K562 (cell line): ENCODE data around the gene ASCC1. TPM values are rescaled to one million over a fixed set of nuclear protein-coding genes. Genes with fewer than 3 reads are reported as not detected.

ENCODE experiments used
- ATAC-seq: fragments of 200-7000 bp; cut with Tn5 transposase; 3 replicates; pipeline ENCODE4 v1.9.1; 2020; ENCODE audit warnings: moderate library complexity
- BruUV-seq: library from RNA; stranded (reverse); fragments of 400-500 nt; replicated peaks from 2 replicates; lab custom pipeline; 2021; lab: Mats Ljungman, UMichigan
- CTCF ChIA-PET: fragments of 300-600 bp; formaldehyde crosslinking; extraction: SDS; loops from one replicate; lab custom pipeline; 2021; ENCODE audit warnings: low intra/inter-chr PET ratio; lab: Yijun Ruan, JAX
- POLR2A ChIA-PET: fragments of 300-600, 350-650 bp; sonication (Branson Sonifier 250); formaldehyde crosslinking; extraction: SDS; loops from one replicate; lab custom pipeline; 2021; ENCODE audit warnings: antibody characterized with exemption, inconsistent platforms; lab: Yijun Ruan, JAX
- DNase-seq, 4 experiments: peaks; one replicate each; pipeline versions ENCODE4 v3.0.0 to v3.0.0-alpha.2; 2011 to 2018; ENCODE audit warnings: low spot score in 3 of 4, mixed read lengths in 3 of 4; ENCODE audit errors: extremely low read depth in 1 of 4
- FAIRE-seq: peaks from 2 replicates; lab custom pipeline; 2011; peaks lifted over from hg19 to GRCh38; lab: Jason Lieb, UNC
- H2AFZ ChIP-seq: 2 replicates; pipeline ENCODE4 v1.6.0; 2011; ENCODE audit warnings: low read depth, low read length, control low read depth, inconsistent platforms
- H3K27ac ChIP-seq: fragments of 200-600 bp; 3 replicates; pipeline ENCODE4 v1.8.0; 2011; ENCODE audit warnings: low read depth, mild to moderate bottlenecking, control low read depth, inconsistent platforms, low read length, moderate library complexity, mixed read lengths; ENCODE audit errors: extremely low read depth
- H3K27me3 ChIP-seq, 2 experiments: fragments of 300-600 bp in 1 of 2; 2 replicates in 1 of 2; 3 replicates in 1 of 2; pipeline versions ENCODE4 v1.6.0 to v1.8.0; 2011; ENCODE audit warnings: inconsistent platforms in 2 of 2, low read length in 2 of 2, mild to moderate bottlenecking in 1 of 2, mixed read lengths in 1 of 2, moderate library complexity in 1 of 2; ENCODE audit not compliant: control insufficient read depth in 2 of 2, insufficient read depth in 2 of 2
- H3K36me3 ChIP-seq: fragments of 300-600 bp; 3 replicates; pipeline ENCODE4 v1.8.0; 2011; ENCODE audit warnings: mild to moderate bottlenecking, low read length, inconsistent platforms; ENCODE audit not compliant: control insufficient read depth, insufficient read depth
- H3K4me1 ChIP-seq, 2 experiments: fragments of 200-600 bp in 1 of 2; replicated peaks in 1 of 2; 2 replicates in 1 of 2; 3 replicates in 1 of 2; pipeline versions ENCODE4 v1.5.1 to v1.8.0; 2011; ENCODE audit warnings: inconsistent platforms in 2 of 2, low read length in 2 of 2, mild to moderate bottlenecking in 1 of 2, mixed read lengths in 1 of 2, moderate library complexity in 1 of 2; ENCODE audit not compliant: control insufficient read depth in 2 of 2, insufficient read depth in 2 of 2
- H3K4me2 ChIP-seq: 2 replicates; pipeline ENCODE4 v1.6.1; 2011; ENCODE audit warnings: low read length, control low read depth, inconsistent platforms, mixed read lengths; ENCODE audit not compliant: insufficient read depth
- H3K4me3 ChIP-seq: fragments of 200-600 bp; sonication (generic), shearing (Covaris generic); 2 replicates; pipeline ENCODE4 v1.5.1; 2016; ENCODE audit warnings: control low read depth, inconsistent platforms
- H3K79me2 ChIP-seq: fragments of 200-600 bp; 3 replicates; pipeline ENCODE4 v1.8.0; 2011; ENCODE audit warnings: low read length, inconsistent platforms; ENCODE audit not compliant: control insufficient read depth, insufficient read depth
- H3K9ac ChIP-seq, 2 experiments: 2 replicates each; pipeline versions ENCODE4 v1.6.0 to v1.6.1; 2011; ENCODE audit warnings: low read depth in 2 of 2, low read length in 2 of 2, control low read depth in 1 of 2, inconsistent platforms in 1 of 2, mild to moderate bottlenecking in 1 of 2, mixed read lengths in 1 of 2; ENCODE audit not compliant: insufficient read depth in 1 of 2
- H3K9me1 ChIP-seq: one replicate; pipeline ENCODE4 v1.6.0; 2011; ENCODE audit warnings: inconsistent platforms, mild to moderate bottlenecking, low read length, moderate library complexity; ENCODE audit not compliant: control insufficient read depth, insufficient read depth
- H3K9me3 ChIP-seq: replicated peaks from 2 replicates; pipeline ENCODE4 v1.5.1; 2011; ENCODE audit warnings: low read depth, low read length, inconsistent platforms; ENCODE audit not compliant: control insufficient read depth, insufficient read depth
- H4K20me1 ChIP-seq: replicated peaks from 2 replicates; pipeline ENCODE4 v1.6.1; 2011; ENCODE audit warnings: low read length, inconsistent platforms, mixed read lengths; ENCODE audit not compliant: control insufficient read depth, insufficient read depth
- BCL6 ChIP-seq: fragments of 250-450 bp; sonication (Bioruptor Pico); IDR thresholded peaks from 2 replicates; pipeline ENCODE4 v1.4.0; 2020
- CREB1 ChIP-seq, 2 experiments: sonication (generic) in 1 of 2; formaldehyde crosslinking in 1 of 2; IDR thresholded peaks; 2 replicates each; pipeline versions ENCODE4 v1.6.1 to v1.8.0; 2012 to 2022; ENCODE audit warnings: inconsistent platforms in 1 of 2, mild to moderate bottlenecking in 1 of 2, missing genetic modification reagents in 1 of 2, moderate library complexity in 1 of 2
- ILF3 ChIP-seq: fragments of 450-650 bp; IDR thresholded peaks from 2 replicates; pipeline ENCODE4 v1.6.1; 2018; ENCODE audit warnings: antibody characterized with exemption, mild to moderate bottlenecking, moderate library complexity, borderline replicate concordance
- IRF2 ChIP-seq: sonication (generic); formaldehyde crosslinking; IDR thresholded peaks from 2 replicates; pipeline ENCODE4 v1.8.1; 2022; ENCODE audit warnings: mild to moderate bottlenecking, missing genetic modification reagents
- KLF6 ChIP-seq: fragments of 250-450 bp; sonication (Bioruptor Pico); IDR thresholded peaks from 2 replicates; pipeline ENCODE4 v1.4.0; 2020; ENCODE audit warnings: mild to moderate bottlenecking, moderate library complexity, borderline replicate concordance
- MIER1 ChIP-seq: fragments of 450-650 bp; IDR thresholded peaks from 2 replicates; pipeline ENCODE4 v1.6.1; 2016; ENCODE audit warnings: antibody characterized with exemption, mild to moderate bottlenecking, low read depth
- NCOA4 ChIP-seq: fragments of 450-650 bp; IDR thresholded peaks from 2 replicates; pipeline ENCODE4 v1.6.1; 2018; ENCODE audit warnings: mild to moderate bottlenecking; ENCODE audit not compliant: partially characterized antibody
- NR1H2 ChIP-seq: sonication (generic); formaldehyde crosslinking; IDR thresholded peaks from 2 replicates; pipeline ENCODE4 v1.4.0; 2020; ENCODE audit warnings: mild to moderate bottlenecking, missing genetic modification reagents
- TARDBP ChIP-seq: fragments of 450-650 bp; IDR thresholded peaks from 2 replicates; pipeline ENCODE4 v1.6.1; 2016
- WGBS: fragments of 100-300 bp; shearing (Covaris generic); methylation state at CpG from one replicate; pipeline ENCODE4 v1.1.6; 2016; ENCODE audit warnings: low coverage, mixed read lengths; ENCODE audit not compliant: insufficient coverage; ENCODE audit errors: missing lambda C conversion rate; 5-methylcytosine and 5-hydroxymethylcytosine counted together
- in situ Hi-C: fragments of 300-500 bp; cut with MboI; formaldehyde crosslinking; loops from 4 replicates; pipeline ENCODE4 v1.15.0; 2018; ENCODE audit warnings: inconsistent platforms, mixed read lengths
- intact Hi-C: fragments of 100-400 bp; cut with micrococcal nuclease; formaldehyde crosslinking; loops from 2 replicates; pipeline ENCODE4 v1.14.2; 2022
- polyA plus RNA-seq, 8 experiments: library from polyadenylated mRNA; depleted of rRNA in 4 of 8; stranded (reverse) in 5 of 8; unstranded in 3 of 8; fragments of >200 nt; fragmentation: Nextera tagmentation in 2 of 8; fragmentation: Illumina TruSeq in 1 of 8; extraction: Ambion mirVana in 2 of 8; extraction: Trizol in 1 of 8; gene quantifications; 2 replicates each; pipeline versions ENCODE4 v1.2.1 to v1.2.3, GENCODE V29; 2011 to 2014; ENCODE audit warnings: inconsistent platforms in 1 of 8, missing spikeins in 1 of 8
- total RNA-seq, 7 experiments: library from RNA; depleted of rRNA in 6 of 7; stranded (reverse); fragments of >200 nt in 6 of 7; fragmentation: Illumina TruSeq in 2 of 7; extraction: Trizol in 2 of 7; gene quantifications; 2 replicates each; pipeline versions ENCODE4 v1.2.1 to v1.2.3, GENCODE V29; 2011 to 2021; ENCODE audit warnings: low replicate concordance in 1 of 7
- TF ChIP-seq, protein P1 (sequence below): sonication (generic); formaldehyde crosslinking; IDR thresholded peaks from 2 replicates; pipeline ENCODE4 v1.8.1; 2023; ENCODE audit warnings: mild to moderate bottlenecking, missing genetic modification reagents
- TF ChIP-seq, protein P2 (sequence below): sonication (generic); formaldehyde crosslinking; IDR thresholded peaks from 2 replicates; pipeline ENCODE4 v1.8.0; 2022; ENCODE audit warnings: missing genetic modification reagents, mild to moderate bottlenecking, borderline replicate concordance
- TF ChIP-seq, protein P3 (sequence below): fragments of 450-650 bp; IDR thresholded peaks from one replicate; pipeline ENCODE4 v1.6.1; 2018; ENCODE audit warnings: mild to moderate bottlenecking, moderate library complexity; ENCODE audit not compliant: partially characterized antibody
- TF ChIP-seq, protein P4 (sequence below): fragments of 250-450 bp; sonication (Bioruptor Pico); IDR thresholded peaks from 2 replicates; pipeline ENCODE4 v1.4.0; 2020; ENCODE audit warnings: borderline replicate concordance

ASCC1 gene
- total and polyA plus RNA-seq, 9 of the 15 experiments (the other 6 are each of a cell fraction or from before 2014, with no cell fraction given): 31.7 to 73.3 (median 52.8) TPM

DNA sequence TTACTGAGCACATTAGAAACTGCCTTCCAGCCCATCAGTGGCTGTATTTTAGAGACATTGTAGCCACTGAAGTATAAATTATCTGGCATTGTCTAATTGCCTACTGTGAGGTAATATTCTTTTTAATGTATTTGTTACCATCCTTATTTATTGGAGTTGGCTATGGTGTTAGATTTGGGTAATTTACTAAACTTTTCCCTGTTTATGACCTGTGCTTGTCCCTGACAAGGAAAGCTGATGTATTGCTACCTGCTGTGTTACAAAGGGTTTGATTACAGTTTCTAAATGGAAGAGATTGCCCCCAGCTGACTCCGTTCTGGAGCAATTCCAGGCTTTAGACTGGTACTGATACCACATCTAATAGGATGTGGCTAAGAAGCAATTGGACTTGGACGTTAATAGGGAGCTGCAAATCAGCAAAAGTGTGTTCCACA, 12.3 kb upstream of the ASCC1 start:
- peaks cover 0 to 4% of the 10 kb centered on the region in 2 experiments; a peak in 2 of 5 replicates for H3K4me1 ChIP-seq
- no peak overlapping the region for H3K4me2 ChIP-seq
- no peak for ATAC-seq
- H3K79me2 ChIP-seq: peaks cover 35% of the 10 kb centered on the region
- no peak overlapping the region for H2AFZ ChIP-seq
- 74% methylated on average over 2 of the region's 2 CpGs for WGBS
- no peak for DNase-seq
- H3K9ac ChIP-seq: no peak overlapping the region
- no peaks in the 10 kb centered on the region for H3K9me1 ChIP-seq
- POLR2A ChIA-PET: interaction anchor here (0.6 to 3.0 kb wide), 10 partner anchors 10 to 1338 kb away, joined by 3 to 18 read pairs (median 4); partner anchors contain the start of genes ANAPC16, ASCC1 and DDIT4
- H3K27me3 ChIP-seq: no peaks in the 10 kb centered on the region
- no peak overlapping the region for H3K4me3 ChIP-seq
- H4K20me1 ChIP-seq: no peaks in the 10 kb centered on the region
- CTCF ChIA-PET: interaction anchor here (0.7 kb wide), 1 partner anchor 93 kb away, joined by 5 read pairs; no protein-coding TSS in a partner anchor
- BruUV-seq: no TSS peak
- no peak for FAIRE-seq
- H3K27ac ChIP-seq: no peak overlapping the region
- no peaks in the 10 kb centered on the region for H3K9me3 ChIP-seq
- H3K36me3 ChIP-seq: peaks cover 49% of the 10 kb centered on the region
- intact Hi-C loops (no loop called here), in situ Hi-C loops (loop anchor here (10.0 kb wide), 1 partner anchor 324 kb away; no protein-coding TSS in a partner anchor)
- TF ChIP-seq ILF3 (no peak), MIER1 (no peak), BCL6 (CRISPR knock-in tag) (no peak), NCOA4 (no peak), TARDBP (no peak), IRF2 (CRISPR knock-in tag) (no peak), CREB1 (IDR thresholded peaks at IDR 0.05) (no peak), CREB1 (CRISPR knock-in tag; IDR thresholded peaks at IDR 0.05) (no peak), NR1H2 (no peak), KLF6 (CRISPR knock-in tag) (no peak)
- TF ChIP-seq, protein P1, sequence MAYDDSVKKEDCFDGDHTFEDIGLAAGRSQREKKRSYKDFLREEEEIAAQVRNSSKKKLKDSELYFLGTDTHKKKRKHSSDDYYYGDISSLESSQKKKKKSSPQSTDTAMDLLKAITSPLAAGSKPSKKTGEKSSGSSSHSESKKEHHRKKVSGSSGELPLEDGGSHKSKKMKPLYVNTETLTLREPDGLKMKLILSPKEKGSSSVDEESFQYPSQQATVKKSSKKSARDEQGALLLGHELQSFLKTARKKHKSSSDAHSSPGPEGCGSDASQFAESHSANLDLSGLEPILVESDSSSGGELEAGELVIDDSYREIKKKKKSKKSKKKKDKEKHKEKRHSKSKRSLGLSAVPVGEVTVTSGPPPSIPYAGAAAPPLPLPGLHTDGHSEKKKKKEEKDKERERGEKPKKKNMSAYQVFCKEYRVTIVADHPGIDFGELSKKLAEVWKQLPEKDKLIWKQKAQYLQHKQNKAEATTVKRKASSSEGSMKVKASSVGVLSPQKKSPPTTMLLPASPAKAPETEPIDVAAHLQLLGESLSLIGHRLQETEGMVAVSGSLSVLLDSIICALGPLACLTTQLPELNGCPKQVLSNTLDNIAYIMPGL: no peak
- TF ChIP-seq, protein P2, sequence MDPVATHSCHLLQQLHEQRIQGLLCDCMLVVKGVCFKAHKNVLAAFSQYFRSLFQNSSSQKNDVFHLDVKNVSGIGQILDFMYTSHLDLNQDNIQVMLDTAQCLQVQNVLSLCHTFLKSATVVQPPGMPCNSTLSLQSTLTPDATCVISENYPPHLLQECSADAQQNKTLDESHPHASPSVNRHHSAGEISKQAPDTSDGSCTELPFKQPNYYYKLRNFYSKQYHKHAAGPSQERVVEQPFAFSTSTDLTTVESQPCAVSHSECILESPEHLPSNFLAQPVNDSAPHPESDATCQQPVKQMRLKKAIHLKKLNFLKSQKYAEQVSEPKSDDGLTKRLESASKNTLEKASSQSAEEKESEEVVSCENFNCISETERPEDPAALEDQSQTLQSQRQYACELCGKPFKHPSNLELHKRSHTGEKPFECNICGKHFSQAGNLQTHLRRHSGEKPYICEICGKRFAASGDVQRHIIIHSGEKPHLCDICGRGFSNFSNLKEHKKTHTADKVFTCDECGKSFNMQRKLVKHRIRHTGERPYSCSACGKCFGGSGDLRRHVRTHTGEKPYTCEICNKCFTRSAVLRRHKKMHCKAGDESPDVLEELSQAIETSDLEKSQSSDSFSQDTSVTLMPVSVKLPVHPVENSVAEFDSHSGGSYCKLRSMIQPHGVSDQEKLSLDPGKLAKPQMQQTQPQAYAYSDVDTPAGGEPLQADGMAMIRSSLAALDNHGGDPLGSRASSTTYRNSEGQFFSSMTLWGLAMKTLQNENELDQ: no peak
- TF ChIP-seq, protein P3, sequence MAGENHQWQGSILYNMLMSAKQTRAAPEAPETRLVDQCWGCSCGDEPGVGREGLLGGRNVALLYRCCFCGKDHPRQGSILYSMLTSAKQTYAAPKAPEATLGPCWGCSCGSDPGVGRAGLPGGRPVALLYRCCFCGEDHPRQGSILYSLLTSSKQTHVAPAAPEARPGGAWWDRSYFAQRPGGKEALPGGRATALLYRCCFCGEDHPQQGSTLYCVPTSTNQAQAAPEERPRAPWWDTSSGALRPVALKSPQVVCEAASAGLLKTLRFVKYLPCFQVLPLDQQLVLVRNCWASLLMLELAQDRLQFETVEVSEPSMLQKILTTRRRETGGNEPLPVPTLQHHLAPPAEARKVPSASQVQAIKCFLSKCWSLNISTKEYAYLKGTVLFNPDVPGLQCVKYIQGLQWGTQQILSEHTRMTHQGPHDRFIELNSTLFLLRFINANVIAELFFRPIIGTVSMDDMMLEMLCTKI: no peak
- TF ChIP-seq, protein P4, sequence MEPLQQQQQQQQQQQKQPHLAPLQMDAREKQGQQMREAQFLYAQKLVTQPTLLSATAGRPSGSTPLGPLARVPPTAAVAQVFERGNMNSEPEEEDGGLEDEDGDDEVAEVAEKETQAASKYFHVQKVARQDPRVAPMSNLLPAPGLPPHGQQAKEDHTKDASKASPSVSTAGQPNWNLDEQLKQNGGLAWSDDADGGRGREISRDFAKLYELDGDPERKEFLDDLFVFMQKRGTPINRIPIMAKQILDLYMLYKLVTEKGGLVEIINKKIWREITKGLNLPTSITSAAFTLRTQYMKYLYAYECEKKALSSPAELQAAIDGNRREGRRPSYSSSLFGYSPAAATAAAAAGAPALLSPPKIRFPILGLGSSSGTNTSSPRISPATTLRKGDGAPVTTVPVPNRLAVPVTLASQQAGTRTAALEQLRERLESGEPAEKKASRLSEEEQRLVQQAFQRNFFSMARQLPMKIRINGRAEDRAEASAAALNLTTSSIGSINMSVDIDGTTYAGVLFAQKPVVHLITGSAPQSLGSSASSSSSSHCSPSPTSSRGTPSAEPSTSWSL (CRISPR knock-in tag): no peak
